Activated CD8-positive, alpha-beta T cell treated with anti-CD3 and anti-CD28 coated beads, Interleukin-2, amount 10 ng/mL, durations not matched to agents 7 days and 5 days (primary cell): ENCODE results near the gene TIA1. TPM values are rescaled to one million over a fixed set of nuclear protein-coding genes. Genes with fewer than 3 reads are reported as not detected.

Source experiments
- microRNA-seq: library from miRNA; unstranded; fragments of <30 nt; microRNA quantifications from one replicate; pipeline ENCODE4 v1.2.0, GENCODE V29; 2022
- total RNA-seq, 2 experiments: library from RNA; stranded (reverse); gene quantifications; one replicate each; pipeline ENCODE4 v1.2.3, GENCODE V29; 2021

The TIA1 gene
- total RNA-seq, 2 experiments from 2014 or later: 119 to 125 TPM

Small RNA genes within 50 kb of the gene (microRNA-seq; reads per million reads assigned to microRNA genes)
- gene MIR1285-2: not detected

Other genes with a start within 250 kb of the TIA1 start
- gene PCBP1, start 161.2 kb downstream of the TIA1 start, total RNA-seq: 100 to 1,000 TPM; 516 to 518 TPM
- gene C2orf42, start 57.6 kb downstream of the TIA1 start, total RNA-seq: 10 to 100 TPM; 23.0 to 29.4 TPM
- gene PCYOX1, start 9.5 kb upstream of the TIA1 start, total RNA-seq: 10 to 100 TPM; 14.5 to 15.2 TPM
- gene SNRPG, start 45.1 kb upstream of the TIA1 start, total RNA-seq: 100 to 1,000 TPM; 385 to 389 TPM
- gene FAM136A, start 53.4 kb upstream of the TIA1 start, total RNA-seq: 10 to 100 TPM; 45.5 to 51.0 TPM